Loucy (cell line): Measurements from ENCODE around the gene ATF6.

ENCODE experiments used
- H2AFZ ChIP-seq: fragments of 200-600 bp; sonication (generic); 2 replicates; pipeline ENCODE4 v1.6.0; 2016; ENCODE audit warnings: antibody characterized with exemption, mild to moderate bottlenecking, low read length, moderate library complexity
- H3F3A ChIP-seq: fragments of 200-600 bp; 2 replicates; pipeline ENCODE4 v1.6.0; 2016; ENCODE audit warnings: antibody characterized with exemption, low read depth, mild to moderate bottlenecking
- H3K27me3 ChIP-seq: fragments of 200-600 bp; sonication (generic); 2 replicates; pipeline ENCODE4 v1.6.1; 2014; ENCODE audit warnings: low read length, mild to moderate bottlenecking; ENCODE audit not compliant: insufficient read depth, poor library complexity, severe bottlenecking
- H3K36me3 ChIP-seq: fragments of 200-600 bp; sonication (generic); 2 replicates; pipeline ENCODE4 v1.6.1; 2016; ENCODE audit warnings: low read length; ENCODE audit not compliant: insufficient read depth
- H3K4me1 ChIP-seq: fragments of 200-600 bp; sonication (generic); 2 replicates; pipeline ENCODE4 v1.5.1; 2014; ENCODE audit warnings: low read length, mild to moderate bottlenecking; ENCODE audit not compliant: insufficient read depth, poor library complexity, severe bottlenecking
- H3K4me2 ChIP-seq: fragments of 200-600 bp; sonication (generic); 2 replicates; pipeline ENCODE4 v1.6.0; 2014; ENCODE audit warnings: antibody characterized with exemption, low read length, low read depth, mild to moderate bottlenecking; ENCODE audit not compliant: poor library complexity, severe bottlenecking
- H3K4me3 ChIP-seq: fragments of 200-600 bp; sonication (generic); 2 replicates; pipeline ENCODE4 v1.5.1; 2014; ENCODE audit warnings: low read length, mild to moderate bottlenecking, mixed read lengths; ENCODE audit not compliant: poor library complexity, severe bottlenecking
- H3K79me2 ChIP-seq: fragments of 200-600 bp; sonication (generic); 2 replicates; pipeline ENCODE4 v1.6.1; 2014; ENCODE audit warnings: low read length; ENCODE audit not compliant: insufficient read depth
- H3K9ac ChIP-seq: fragments of 200-600 bp; sonication (generic); 2 replicates; pipeline ENCODE4 v1.6.0; 2014; ENCODE audit warnings: mild to moderate bottlenecking, low read depth, low read length, moderate library complexity; ENCODE audit not compliant: poor library complexity, severe bottlenecking
- H3K9me2 ChIP-seq: fragments of 200-600 bp; sonication (generic); replicated peaks from 2 replicates; pipeline ENCODE4 v1.6.1; 2016; ENCODE audit warnings: low read depth, low read length, mixed read lengths
- H3K9me3 ChIP-seq: fragments of 200-600 bp; sonication (generic); 2 replicates; pipeline ENCODE4 v1.6.1; 2014; ENCODE audit warnings: mild to moderate bottlenecking, antibody characterized with exemption, low read length, low read depth; ENCODE audit not compliant: insufficient read depth
- H4K20me1 ChIP-seq: fragments of 200-600 bp; sonication (generic); 2 replicates; pipeline ENCODE4 v1.6.0; 2014; ENCODE audit warnings: antibody characterized with exemption, low read length, mild to moderate bottlenecking; ENCODE audit not compliant: insufficient read depth, poor library complexity, severe bottlenecking
- CTCF ChIP-seq: fragments of 200-600 bp; sonication (generic); conservative IDR thresholded peaks from 2 replicates; pipeline ENCODE4 v1.5.1; 2014; ENCODE audit warnings: mild to moderate bottlenecking, antibody characterized with exemption, low read length
- EZH2phosphoT487 ChIP-seq: fragments of 200-600 bp; IDR thresholded peaks from 2 replicates; pipeline ENCODE4 v1.6.1; 2018; ENCODE audit warnings: antibody characterized with exemption, mild to moderate bottlenecking, moderate library complexity, borderline replicate concordance

Gene ATF6

GRCh38 chr1:161908264-161908663, 142.1 kb downstream of the ATF6 start:
- no peak overlapping the region for H3K4me2 ChIP-seq
- H3K4me1 ChIP-seq: no peaks in the 10 kb centered on the region
- H3K36me3 ChIP-seq: peaks cover 13% of the 10 kb centered on the region
- H3K4me3 ChIP-seq: no peak overlapping the region
- no peaks in the 10 kb centered on the region for H3F3A ChIP-seq
- H3K27me3 ChIP-seq: no peaks in the 10 kb centered on the region
- H3K9ac ChIP-seq: no peak overlapping the region
- no peak for TF ChIP-seq CTCF
- no peak for TF ChIP-seq EZH2phosphoT487
- H3K9me2 ChIP-seq: no peaks in the 10 kb centered on the region
- H2AFZ ChIP-seq: no peak overlapping the region
- no peaks in the 10 kb centered on the region for H3K9me3 ChIP-seq
- no peaks in the 10 kb centered on the region for H3K79me2 ChIP-seq
- no peaks in the 10 kb centered on the region for H4K20me1 ChIP-seq

- Histone ChIP-seq H3F3A (no peaks in the 10 kb centered on the region), H3K4me3 (no peak overlapping the region), H4K20me1 (no peaks in the 10 kb centered on the region), H3K36me3 (peaks cover 37% of the 10 kb centered on the region), H3K9ac (no peak overlapping the region), H3K4me2 (no peak overlapping the region), H3K9me2 (no peaks in the 10 kb centered on the region), H3K9me3 (no peaks in the 10 kb centered on the region), H2AFZ (no peak overlapping the region), H3K4me1 (no peaks in the 10 kb centered on the region), H3K79me2 (no peaks in the 10 kb centered on the region), H3K27me3 (no peaks in the 10 kb centered on the region)
- TF ChIP-seq EZH2phosphoT487 (no peak), CTCF (no peak)
These were observed 144.5 kb downstream of the ATF6 start for GRCh38 chr1:161910604-161911003.

- Histone ChIP-seq H3K9me2 (no peaks in the 10 kb centered on the region), H2AFZ (no peak overlapping the region), H3K4me3 (no peak overlapping the region), H3K9me3 (no peaks in the 10 kb centered on the region), H3F3A (no peaks in the 10 kb centered on the region), H3K9ac (no peak overlapping the region), H3K4me1 (peaks cover 2% of the 10 kb centered on the region), H3K79me2 (no peaks in the 10 kb centered on the region), H4K20me1 (no peaks in the 10 kb centered on the region), H3K4me2 (no peak overlapping the region), H3K27me3 (no peaks in the 10 kb centered on the region), H3K36me3 (peaks cover 46% of the 10 kb centered on the region)
- TF ChIP-seq CTCF (no peak), EZH2phosphoT487 (no peak)
These were observed 147.5 kb downstream of the ATF6 start for GRCh38 chr1:161913482-161914140.
